ENCODE measurements around the gene LRP1.

Gene LRP1

GRCh38 chr12:57224278-57224972, 96.1 kb downstream of the LRP1 start:
- Histone ChIP-seq H3K27me3 (ENCODE audit: insufficient read depth, poor library complexity, severe bottlenecking) (peaks cover 66% of the 10 kb centered on the region), H3K27ac (replicated peaks) (no peak overlapping the region), H3K4me3 (replicated peaks; ENCODE audit: insufficient read depth, low read length) (no peak overlapping the region)
- TF ChIP-seq GABPA (IDR thresholded peaks at IDR 0.05; ENCODE audit: low read depth) (no peak), POLR2AphosphoS5 (IDR thresholded peaks at IDR 0.05; ENCODE audit: low read depth) (no peak), SPI1 (IDR thresholded peaks at IDR 0.05; ENCODE audit: borderline replicate concordance, low read depth) (no peak), CTCF (IDR thresholded peaks at IDR 0.05; ENCODE audit: insufficient read depth, low read length) (no peak), REST (IDR thresholded peaks at IDR 0.05; ENCODE audit: insufficient replicate concordance, low read depth) (no peak)
- no peak for DNase-seq (ENCODE audit: low read depth in 1 of 2, low spot score in 1 of 2)

DNA sequence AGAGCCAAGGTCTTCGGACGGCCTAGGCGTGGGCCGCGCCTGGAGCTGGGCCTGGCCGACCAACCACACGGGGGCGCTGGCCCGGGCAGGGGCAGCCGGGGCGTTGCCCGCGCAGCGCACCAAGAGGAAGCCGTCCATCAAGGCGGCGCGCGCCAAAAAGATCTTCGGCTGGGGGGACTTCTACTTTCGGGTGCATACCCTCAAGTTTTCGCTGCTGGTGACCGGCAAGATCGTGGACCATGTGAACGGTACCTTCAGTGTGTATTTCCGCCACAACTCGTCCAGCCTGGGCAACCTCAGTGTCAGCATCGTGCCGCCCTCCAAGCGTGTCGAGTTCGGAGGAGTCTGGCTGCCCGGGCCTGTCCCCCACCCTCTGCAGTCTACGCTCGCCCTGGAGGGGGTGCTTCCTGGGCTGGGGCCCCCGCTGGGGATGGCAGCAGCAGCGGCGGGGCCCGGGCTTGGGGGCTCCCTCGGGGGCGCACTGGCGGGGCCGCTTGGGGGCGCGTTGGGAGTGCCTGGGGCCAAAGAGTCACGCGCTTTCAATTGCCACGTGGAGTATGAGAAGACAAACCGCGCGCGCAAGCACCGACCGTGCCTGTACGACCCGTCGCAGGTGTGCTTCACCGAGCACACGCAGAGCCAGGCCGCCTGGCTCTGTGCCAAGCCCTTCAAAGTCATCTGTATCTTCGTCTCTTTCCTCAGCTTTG, 96.8 kb downstream of the LRP1 start:
- no peak overlapping the region for H3K27ac ChIP-seq (replicated peaks)
- no peak for TF ChIP-seq REST (IDR thresholded peaks at IDR 0.05; ENCODE audit: insufficient replicate concordance, low read depth)
- no peak for TF ChIP-seq POLR2AphosphoS5 (IDR thresholded peaks at IDR 0.05; ENCODE audit: low read depth)
- no peak for TF ChIP-seq SPI1 (IDR thresholded peaks at IDR 0.05; ENCODE audit: borderline replicate concordance, low read depth)
- no peak for TF ChIP-seq GABPA (IDR thresholded peaks at IDR 0.05; ENCODE audit: low read depth)
- TF ChIP-seq CTCF (IDR thresholded peaks at IDR 0.05; ENCODE audit: insufficient read depth, low read length), result peak; percentile 52
- DNase-seq (ENCODE audit: low read depth in 1 of 2, low spot score in 1 of 2), result peak in 1 of 2 experiments; percentile 53
- H3K27me3 ChIP-seq (ENCODE audit: insufficient read depth, poor library complexity, severe bottlenecking), result peaks cover 60% of the 10 kb centered on the region
- H3K4me3 ChIP-seq (replicated peaks; ENCODE audit: insufficient read depth, low read length), result no peak overlapping the region

DNA sequence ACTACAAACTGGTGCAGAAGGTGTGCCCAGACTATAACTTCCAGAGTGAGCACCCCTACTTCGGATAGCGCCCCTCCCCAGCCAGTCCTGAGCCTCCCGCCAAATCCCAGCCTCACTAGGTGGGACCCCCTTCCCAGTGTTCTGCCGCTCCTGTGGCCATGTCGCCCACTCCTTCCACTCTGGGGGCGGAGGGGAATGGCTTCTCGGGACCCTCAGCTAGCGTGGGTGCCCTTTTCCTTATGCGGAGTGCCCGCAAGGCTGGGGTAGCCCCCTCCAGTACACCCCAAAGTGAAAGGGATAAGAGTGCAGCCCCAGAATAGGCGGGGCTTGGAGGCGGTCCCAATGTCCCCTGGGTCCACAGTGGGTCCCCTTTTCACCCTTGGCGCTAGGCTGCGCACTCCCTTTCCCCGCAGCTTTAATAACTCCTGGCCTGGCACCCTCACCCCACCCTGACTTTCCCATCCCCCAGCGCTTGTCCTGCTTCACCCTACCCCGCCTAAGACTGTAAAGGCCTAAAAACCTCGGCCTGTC, 97.5 kb downstream of the LRP1 start:
- H3K27ac ChIP-seq (replicated peaks), result no peak overlapping the region
- peaks cover 54% of the 10 kb centered on the region for H3K27me3 ChIP-seq (ENCODE audit: insufficient read depth, poor library complexity, severe bottlenecking)
- TF ChIP-seq REST (IDR thresholded peaks at IDR 0.05; ENCODE audit: insufficient replicate concordance, low read depth), result no peak
- TF ChIP-seq POLR2AphosphoS5 (IDR thresholded peaks at IDR 0.05; ENCODE audit: low read depth), result no peak
- TF ChIP-seq CTCF (IDR thresholded peaks at IDR 0.05; ENCODE audit: insufficient read depth, low read length), result no peak
- TF ChIP-seq GABPA (IDR thresholded peaks at IDR 0.05; ENCODE audit: low read depth), result no peak
- TF ChIP-seq SPI1 (IDR thresholded peaks at IDR 0.05; ENCODE audit: borderline replicate concordance, low read depth), result no peak
- H3K4me3 ChIP-seq (replicated peaks; ENCODE audit: insufficient read depth, low read length), result no peak overlapping the region
- DNase-seq (ENCODE audit: low read depth in 1 of 2, low spot score in 1 of 2), result no peak
